Effector memory CD4-positive, alpha-beta T cell (primary cell): Measurements from ENCODE around the gene LILRA5.
"Not testable (repeated sequence)": the region's sequence is repeated elsewhere in the genome, so short reads cannot be mapped to it uniquely, and the experiment has no call there.

Experiments
- DNase-seq, 3 donors: peaks; one replicate each; pipeline ENCODE4 v3.0.0-alpha.2; 2020
- H3K27ac ChIP-seq: 2 replicates; pipeline ENCODE4 v1.7.0; 2013; ENCODE audit warnings: mild to moderate bottlenecking, low read length, moderate library complexity; ENCODE audit not compliant: insufficient read depth, poor library complexity, severe bottlenecking
- H3K27me3 ChIP-seq: replicated peaks from 2 replicates; pipeline ENCODE4 v1.7.0; 2013; ENCODE audit warnings: mild to moderate bottlenecking, low read length; ENCODE audit not compliant: insufficient read depth, control insufficient read depth, poor library complexity, severe bottlenecking
- H3K36me3 ChIP-seq: 2 replicates; pipeline ENCODE4 v1.7.0; 2013; ENCODE audit warnings: mild to moderate bottlenecking, low read length, moderate library complexity; ENCODE audit not compliant: control insufficient read depth, insufficient read depth
- H3K4me1 ChIP-seq: 2 replicates; pipeline ENCODE4 v1.7.0; 2013; ENCODE audit warnings: low read length, mild to moderate bottlenecking; ENCODE audit not compliant: control insufficient read depth, insufficient read depth, poor library complexity, severe bottlenecking
- H3K4me3 ChIP-seq: 2 replicates; pipeline ENCODE4 v1.7.0; 2013; ENCODE audit warnings: low read length, low read depth, mild to moderate bottlenecking; ENCODE audit not compliant: insufficient read depth, poor library complexity, severe bottlenecking
- H3K9me3 ChIP-seq: 2 replicates; pipeline ENCODE4 v1.7.0; 2013; ENCODE audit warnings: mild to moderate bottlenecking, low read length, moderate library complexity; ENCODE audit not compliant: control insufficient read depth

Gene LILRA5

GRCh38 chr19:54287456-54287855 is 25.5 kb downstream of the LILRA5 start:
- H3K4me1 ChIP-seq: no peaks in the 10 kb centered on the region
- DNase-seq: no peak
- no peak overlapping the region for H3K27ac ChIP-seq
- H3K27me3 ChIP-seq: no peaks in the 10 kb centered on the region
- H3K4me3 ChIP-seq: no peak overlapping the region
- no peaks in the 10 kb centered on the region for H3K36me3 ChIP-seq
- no peaks in the 10 kb centered on the region for H3K9me3 ChIP-seq

GRCh38 chr19:54286283-54286682 is 26.7 kb downstream of the LILRA5 start:
- not testable (repeated sequence) for H3K9me3 ChIP-seq, DNase-seq, H3K27me3 ChIP-seq, H3K4me1 ChIP-seq, H3K27ac ChIP-seq, H3K36me3 ChIP-seq, H3K4me3 ChIP-seq

- not testable (repeated sequence) for H3K27me3 ChIP-seq, H3K4me3 ChIP-seq, H3K4me1 ChIP-seq, H3K27ac ChIP-seq, H3K9me3 ChIP-seq, DNase-seq, H3K36me3 ChIP-seq
Observed at GRCh38 chr19:54285427-54286056, 27.4 kb downstream of the LILRA5 start.

GRCh38 chr19:54282686-54283470 is 30.1 kb downstream of the LILRA5 start:
- Histone ChIP-seq H3K27ac (no peak overlapping the region), H3K4me1 (no peaks in the 10 kb centered on the region), H3K27me3 (no peaks in the 10 kb centered on the region), H3K36me3 (no peaks in the 10 kb centered on the region), H3K9me3 (no peaks in the 10 kb centered on the region), H3K4me3 (no peak overlapping the region)
- no peak for DNase-seq

GRCh38 chr19:54281729-54282075 is 31.3 kb downstream of the LILRA5 start:
- not testable (repeated sequence) for H3K36me3 ChIP-seq, H3K27me3 ChIP-seq, H3K4me3 ChIP-seq, H3K27ac ChIP-seq, H3K4me1 ChIP-seq, DNase-seq, H3K9me3 ChIP-seq

GRCh38 chr19:54281007-54281728 is 31.8 kb downstream of the LILRA5 start, which contains the start of gene LILRB2:
Gene LILRB2 (minus strand): TSS chr19:54281110. CDS start chr19:54280496, 614 bp downstream.
- no peaks in the 10 kb centered on the region for H3K27me3 ChIP-seq
- H3K4me3 ChIP-seq: no peak within 1 kb of the TSS
- H3K27ac ChIP-seq: no peak within 1 kb of the TSS
- H3K36me3 ChIP-seq: no peaks in the 10 kb centered on the region
- H3K4me1 ChIP-seq: no peaks in the 10 kb centered on the region
- DNase-seq: no peak
- no peaks in the 10 kb centered on the region for H3K9me3 ChIP-seq

- H3K9me3 ChIP-seq, DNase-seq, H3K4me3 ChIP-seq, H3K36me3 ChIP-seq, H3K27ac ChIP-seq, H3K27me3 ChIP-seq, H3K4me1 ChIP-seq: not testable (repeated sequence)
Observed at GRCh38 chr19:54280441-54280840, 32.5 kb downstream of the LILRA5 start.

- H3K36me3 ChIP-seq, H3K27me3 ChIP-seq, H3K4me1 ChIP-seq, H3K9me3 ChIP-seq, H3K27ac ChIP-seq, DNase-seq, H3K4me3 ChIP-seq: not testable (repeated sequence)
Observed at GRCh38 chr19:54280025-54280424, 32.9 kb downstream of the LILRA5 start.

GRCh38 chr19:54279406-54279962 is 33.5 kb downstream of the LILRA5 start:
- H3K36me3 ChIP-seq: no peaks in the 10 kb centered on the region
- no peaks in the 10 kb centered on the region for H3K4me1 ChIP-seq
- no peak overlapping the region for H3K4me3 ChIP-seq
- H3K27ac ChIP-seq: no peak overlapping the region
- no peaks in the 10 kb centered on the region for H3K9me3 ChIP-seq
- H3K27me3 ChIP-seq: no peaks in the 10 kb centered on the region
- no peak for DNase-seq
